HCT116 (cell line): ENCODE measurements around the gene PRSS22.

Experiments used
- CEBPB ChIP-seq: IDR thresholded peaks from 2 replicates; pipeline ENCODE4 v1.6.1; 2012; ENCODE audit warnings: low read depth
- EGR1 ChIP-seq: IDR thresholded peaks from 2 replicates; pipeline ENCODE4 v1.6.1; 2012; ENCODE audit warnings: low read depth
- EZH2 ChIP-seq: fragments of 200-600 bp; sonication (generic); IDR thresholded peaks from 2 replicates; pipeline ENCODE4 v1.6.1; 2017; ENCODE audit warnings: antibody characterized with exemption, mixed run types
- POLR2A ChIP-seq: IDR thresholded peaks from 2 replicates; pipeline ENCODE4 v1.7.0; 2011; ENCODE audit warnings: borderline replicate concordance; ENCODE audit not compliant: insufficient read depth, insufficient read length; ENCODE audit errors: extremely low read depth
- RAD21 ChIP-seq: IDR thresholded peaks from 2 replicates; pipeline ENCODE4 v1.6.1; 2012; ENCODE audit warnings: low read depth, mild to moderate bottlenecking
- SIN3A ChIP-seq: IDR thresholded peaks from 2 replicates; pipeline ENCODE4 v1.6.1; 2012; ENCODE audit warnings: low read depth
- SP1 ChIP-seq: IDR thresholded peaks from 2 replicates; pipeline ENCODE4 v1.6.1; 2012; ENCODE audit warnings: low read depth
- SRF ChIP-seq: IDR thresholded peaks from 2 replicates; pipeline ENCODE4 v1.6.1; 2012; ENCODE audit warnings: low read depth
- TF ChIP-seq, protein P1 (sequence below), 3 experiments: fragments of 200-600 bp in 1 of 3; sonication (generic) in 1 of 3; IDR thresholded peaks in 2 of 3; conservative IDR thresholded peaks in 1 of 3; 2 replicates each; pipeline ENCODE4 v1.5.1; 2012 to 2017; ENCODE audit warnings: low read depth in 2 of 3, low read length in 2 of 3, antibody characterized with exemption in 1 of 3, borderline replicate concordance in 1 of 3, control low read depth in 1 of 3, mild to moderate bottlenecking in 1 of 3, mixed read lengths in 1 of 3, mixed run types in 1 of 3, moderate library complexity in 1 of 3; ENCODE audit not compliant: insufficient read depth in 1 of 3
- TF ChIP-seq, protein P2 (sequence below): IDR thresholded peaks from 2 replicates; pipeline ENCODE4 v1.6.1; 2012

DNA sequence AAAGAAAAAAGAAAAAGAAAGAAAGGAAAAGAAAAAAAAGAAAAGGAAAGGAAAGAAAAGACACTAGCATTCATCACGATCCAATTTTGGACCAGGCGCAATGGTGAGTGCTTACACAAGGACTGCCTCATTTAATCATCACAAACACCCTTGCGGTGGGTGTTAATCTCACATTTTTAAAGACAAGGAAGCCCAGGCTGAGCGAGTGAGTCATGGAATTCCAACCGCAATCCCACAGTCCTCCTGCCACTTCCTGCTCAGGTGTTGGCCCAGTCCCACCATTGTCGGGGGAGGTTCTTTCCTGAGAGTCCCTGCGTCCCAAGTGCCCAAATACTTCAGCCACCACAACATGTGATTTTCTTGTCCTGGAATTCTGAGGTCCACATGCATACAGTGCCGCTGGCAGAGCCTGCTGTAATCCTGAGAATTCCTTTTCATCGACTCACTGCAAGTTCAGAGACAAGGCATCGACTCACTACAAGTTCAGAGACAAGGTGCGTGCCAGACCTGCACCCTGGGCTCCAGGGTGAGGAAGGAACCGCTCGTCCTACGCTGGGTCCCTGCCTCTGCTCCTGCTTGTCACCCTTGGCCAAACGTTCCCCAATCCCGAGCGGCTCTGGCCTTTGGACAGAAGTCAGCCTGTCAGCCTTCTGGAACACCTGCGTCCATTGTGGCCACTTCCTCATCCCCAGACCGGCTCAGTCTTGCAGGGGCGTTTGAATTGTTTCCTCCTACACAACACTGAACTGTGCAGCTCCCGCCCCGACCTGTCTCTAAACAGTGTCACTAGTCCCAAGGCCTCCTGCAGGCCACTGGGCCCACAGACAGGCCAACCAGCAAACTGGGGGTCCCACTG lies 22.1 kb downstream of the PRSS22 start:
- TF ChIP-seq, protein P1, sequence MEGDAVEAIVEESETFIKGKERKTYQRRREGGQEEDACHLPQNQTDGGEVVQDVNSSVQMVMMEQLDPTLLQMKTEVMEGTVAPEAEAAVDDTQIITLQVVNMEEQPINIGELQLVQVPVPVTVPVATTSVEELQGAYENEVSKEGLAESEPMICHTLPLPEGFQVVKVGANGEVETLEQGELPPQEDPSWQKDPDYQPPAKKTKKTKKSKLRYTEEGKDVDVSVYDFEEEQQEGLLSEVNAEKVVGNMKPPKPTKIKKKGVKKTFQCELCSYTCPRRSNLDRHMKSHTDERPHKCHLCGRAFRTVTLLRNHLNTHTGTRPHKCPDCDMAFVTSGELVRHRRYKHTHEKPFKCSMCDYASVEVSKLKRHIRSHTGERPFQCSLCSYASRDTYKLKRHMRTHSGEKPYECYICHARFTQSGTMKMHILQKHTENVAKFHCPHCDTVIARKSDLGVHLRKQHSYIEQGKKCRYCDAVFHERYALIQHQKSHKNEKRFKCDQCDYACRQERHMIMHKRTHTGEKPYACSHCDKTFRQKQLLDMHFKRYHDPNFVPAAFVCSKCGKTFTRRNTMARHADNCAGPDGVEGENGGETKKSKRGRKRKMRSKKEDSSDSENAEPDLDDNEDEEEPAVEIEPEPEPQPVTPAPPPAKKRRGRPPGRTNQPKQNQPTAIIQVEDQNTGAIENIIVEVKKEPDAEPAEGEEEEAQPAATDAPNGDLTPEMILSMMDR (IDR thresholded peaks at IDR 0.05 in 2 of 3, conservative IDR thresholded peaks at IDR 0.05 in 1 of 3; ENCODE audit: borderline replicate concordance in 1 of 3, insufficient read depth in 1 of 3, low read depth in 2 of 3, low read length in 2 of 3) = no peak
- TF ChIP-seq EGR1 (no peak), CEBPB (no peak), POLR2A (no peak), SP1 (no peak), EZH2 (no peak), SIN3A (no peak), SRF (no peak), RAD21 (no peak)
- TF ChIP-seq, protein P2, sequence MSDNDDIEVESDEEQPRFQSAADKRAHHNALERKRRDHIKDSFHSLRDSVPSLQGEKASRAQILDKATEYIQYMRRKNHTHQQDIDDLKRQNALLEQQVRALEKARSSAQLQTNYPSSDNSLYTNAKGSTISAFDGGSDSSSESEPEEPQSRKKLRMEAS = no peak
